ENCODE measurements around the gene HHIPL1.
"Not testable (repeated sequence)": the region's sequence is repeated elsewhere in the genome, so short reads cannot be mapped to it uniquely, and the experiment has no call there.

HHIPL1 gene

GRCh38 chr14:99627510-99628381 is 17.2 kb upstream of the HHIPL1 start:
- no peak overlapping the region for H3K9ac ChIP-seq (ENCODE audit: low read depth, low read length)
- peaks cover 8% of the 10 kb centered on the region for H3K4me1 ChIP-seq (ENCODE audit: control insufficient read depth, insufficient read depth, low read length)
- H3K4me3 ChIP-seq (ENCODE audit: low read length), result no peak overlapping the region
- H3K4me2 ChIP-seq (ENCODE audit: low read length), result no peak overlapping the region
- H3K36me3 ChIP-seq (ENCODE audit: insufficient read depth, low read length), result no peaks in the 10 kb centered on the region
- no peaks in the 10 kb centered on the region for H3K9me3 ChIP-seq (replicated peaks; ENCODE audit: low read length)
- peaks cover 20% of the 10 kb centered on the region for H3K27me3 ChIP-seq (ENCODE audit: control insufficient read depth, insufficient read depth, low read length)

GRCh38 chr14:99628887-99629618 is 15.9 kb upstream of the HHIPL1 start:
- H3K4me2 ChIP-seq (ENCODE audit: low read length), result no peak overlapping the region
- H3K9ac ChIP-seq (ENCODE audit: low read depth, low read length), result no peak overlapping the region
- no peak overlapping the region for H3K4me3 ChIP-seq (ENCODE audit: low read length)
- H3K9me3 ChIP-seq (replicated peaks; ENCODE audit: low read length), result no peaks in the 10 kb centered on the region
- H3K27me3 ChIP-seq (ENCODE audit: control insufficient read depth, insufficient read depth, low read length), result peaks cover 20% of the 10 kb centered on the region
- no peaks in the 10 kb centered on the region for H3K4me1 ChIP-seq (ENCODE audit: control insufficient read depth, insufficient read depth, low read length)
- H3K36me3 ChIP-seq (ENCODE audit: insufficient read depth, low read length), result no peaks in the 10 kb centered on the region

- H3K36me3 ChIP-seq (ENCODE audit: insufficient read depth, low read length), result no peaks in the 10 kb centered on the region
- H3K27me3 ChIP-seq (ENCODE audit: control insufficient read depth, insufficient read depth, low read length), result peaks cover 27% of the 10 kb centered on the region
- no peaks in the 10 kb centered on the region for H3K4me1 ChIP-seq (ENCODE audit: control insufficient read depth, insufficient read depth, low read length)
- H3K9ac ChIP-seq (ENCODE audit: low read depth, low read length), result no peak overlapping the region
- no peak overlapping the region for H3K4me2 ChIP-seq (ENCODE audit: low read length)
- H3K9me3 ChIP-seq (replicated peaks; ENCODE audit: low read length), result no peaks in the 10 kb centered on the region
- H3K4me3 ChIP-seq (ENCODE audit: low read length), result no peak overlapping the region
These were observed 14.7 kb upstream of the HHIPL1 start for GRCh38 chr14:99630202-99630601.

- Histone ChIP-seq H3K4me2 (ENCODE audit: low read length) (no peak overlapping the region), H3K27me3 (ENCODE audit: control insufficient read depth, insufficient read depth, low read length) (peaks cover 27% of the 10 kb centered on the region)
These were observed 12.4 kb upstream of the HHIPL1 start for GRCh38 chr14:99632410-99633035.

GRCh38 chr14:99633141-99633540 is 11.8 kb upstream of the HHIPL1 start:
- Histone ChIP-seq H3K4me2 (ENCODE audit: low read length) (no peak overlapping the region), H3K27me3 (ENCODE audit: control insufficient read depth, insufficient read depth, low read length) (peaks cover 32% of the 10 kb centered on the region), H3K4me3 (ENCODE audit: low read length) (no peak overlapping the region), H3K9ac (ENCODE audit: low read depth, low read length) (no peak overlapping the region), H3K36me3 (ENCODE audit: insufficient read depth, low read length) (no peaks in the 10 kb centered on the region), H3K4me1 (ENCODE audit: control insufficient read depth, insufficient read depth, low read length) (no peaks in the 10 kb centered on the region), H3K9me3 (replicated peaks; ENCODE audit: low read length) (no peaks in the 10 kb centered on the region)

More at GRCh38 chr14:99632410-99633035, 12.4 kb upstream of the HHIPL1 start:
- H3K36me3 ChIP-seq (ENCODE audit: insufficient read depth, low read length), result no peaks in the 10 kb centered on the region
- no peaks in the 10 kb centered on the region for H3K4me1 ChIP-seq (ENCODE audit: control insufficient read depth, insufficient read depth, low read length)
- H3K9ac ChIP-seq (ENCODE audit: low read depth, low read length), result no peak overlapping the region
- no peaks in the 10 kb centered on the region for H3K9me3 ChIP-seq (replicated peaks; ENCODE audit: low read length)
- H3K4me3 ChIP-seq (ENCODE audit: low read length), result no peak overlapping the region

GRCh38 chr14:99633918-99634317 is 11.0 kb upstream of the HHIPL1 start:
- Histone ChIP-seq H3K4me2 (ENCODE audit: low read length) (no peak overlapping the region), H3K4me1 (ENCODE audit: control insufficient read depth, insufficient read depth, low read length) (no peaks in the 10 kb centered on the region), H3K36me3 (ENCODE audit: insufficient read depth, low read length) (no peaks in the 10 kb centered on the region), H3K27me3 (ENCODE audit: control insufficient read depth, insufficient read depth, low read length) (peaks cover 32% of the 10 kb centered on the region), H3K9me3 (replicated peaks; ENCODE audit: low read length) (no peaks in the 10 kb centered on the region), H3K9ac (ENCODE audit: low read depth, low read length) (no peak overlapping the region), H3K4me3 (ENCODE audit: low read length) (no peak overlapping the region)

GRCh38 chr14:99634443-99634842 is 10.5 kb upstream of the HHIPL1 start:
- H3K27me3 ChIP-seq (ENCODE audit: control insufficient read depth, insufficient read depth, low read length), result peaks cover 32% of the 10 kb centered on the region
- H3K9me3 ChIP-seq (replicated peaks; ENCODE audit: low read length), result no peaks in the 10 kb centered on the region
- no peak overlapping the region for H3K4me3 ChIP-seq (ENCODE audit: low read length)
- H3K4me1 ChIP-seq (ENCODE audit: control insufficient read depth, insufficient read depth, low read length), result no peaks in the 10 kb centered on the region
- H3K36me3 ChIP-seq (ENCODE audit: insufficient read depth, low read length), result no peaks in the 10 kb centered on the region
- H3K4me2 ChIP-seq (ENCODE audit: low read length), result no peak overlapping the region
- H3K9ac ChIP-seq (ENCODE audit: low read depth, low read length), result no peak overlapping the region

- Histone ChIP-seq H3K4me2 (ENCODE audit: low read length) (no peak overlapping the region), H3K4me1 (ENCODE audit: control insufficient read depth, insufficient read depth, low read length) (no peaks in the 10 kb centered on the region), H3K4me3 (ENCODE audit: low read length) (no peak overlapping the region), H3K27me3 (ENCODE audit: control insufficient read depth, insufficient read depth, low read length) (peaks cover 32% of the 10 kb centered on the region), H3K9me3 (replicated peaks; ENCODE audit: low read length) (no peaks in the 10 kb centered on the region), H3K9ac (ENCODE audit: low read depth, low read length) (no peak overlapping the region), H3K36me3 (ENCODE audit: insufficient read depth, low read length) (no peaks in the 10 kb centered on the region)
These were observed 9.8 kb upstream of the HHIPL1 start for GRCh38 chr14:99635116-99635515.

GRCh38 chr14:99636487-99636886 is 8.4 kb upstream of the HHIPL1 start:
- H3K4me1 ChIP-seq (ENCODE audit: control insufficient read depth, insufficient read depth, low read length), result no peaks in the 10 kb centered on the region
- no peak overlapping the region for H3K9ac ChIP-seq (ENCODE audit: low read depth, low read length)
- no peaks in the 10 kb centered on the region for H3K9me3 ChIP-seq (replicated peaks; ENCODE audit: low read length)
- H3K4me2 ChIP-seq (ENCODE audit: low read length), result no peak overlapping the region
- H3K27me3 ChIP-seq (ENCODE audit: control insufficient read depth, insufficient read depth, low read length), result peaks cover 22% of the 10 kb centered on the region
- no peak overlapping the region for H3K4me3 ChIP-seq (ENCODE audit: low read length)
- no peaks in the 10 kb centered on the region for H3K36me3 ChIP-seq (ENCODE audit: insufficient read depth, low read length)

GRCh38 chr14:99637624-99638023 is 7.3 kb upstream of the HHIPL1 start:
- Histone ChIP-seq H3K4me2 (ENCODE audit: low read length) (no peak overlapping the region), H3K36me3 (ENCODE audit: insufficient read depth, low read length) (no peaks in the 10 kb centered on the region), H3K4me3 (ENCODE audit: low read length) (no peak overlapping the region), H3K9me3 (replicated peaks; ENCODE audit: low read length) (no peaks in the 10 kb centered on the region), H3K9ac (ENCODE audit: low read depth, low read length) (no peak overlapping the region), H3K4me1 (ENCODE audit: control insufficient read depth, insufficient read depth, low read length) (no peaks in the 10 kb centered on the region), H3K27me3 (ENCODE audit: control insufficient read depth, insufficient read depth, low read length) (peaks cover 17% of the 10 kb centered on the region)

- H3K36me3 ChIP-seq (ENCODE audit: insufficient read depth, low read length); H3K9me3 ChIP-seq (replicated peaks; ENCODE audit: low read length); H3K4me3 ChIP-seq (ENCODE audit: low read length); H3K9ac ChIP-seq (ENCODE audit: low read depth, low read length); H3K27me3 ChIP-seq (ENCODE audit: control insufficient read depth, insufficient read depth, low read length); H3K4me2 ChIP-seq (ENCODE audit: low read length): not testable (repeated sequence)
- peaks cover 14% of the 10 kb centered on the region for H3K4me1 ChIP-seq (ENCODE audit: control insufficient read depth, insufficient read depth, low read length)
These were observed 2.2 kb upstream of the HHIPL1 start for GRCh38 chr14:99642771-99643170.
